Stimulated activated CD4-positive, alpha-beta T cell treated with anti-CD3 and anti-CD28 coated beads, TNF-alpha, amount 100 ng/mL, for 1 hour (primary cell): Measurements from ENCODE around the gene TH.
A peak's percentile ranks its signal among the peaks of the same experiment; 100 is the strongest.

Source experiments
- DNase-seq, 3 donors: peaks; one replicate each; pipeline ENCODE4 v3.0.0-alpha.2; 2020; ENCODE audit warnings: low read depth in 3 of 3, low spot score in 1 of 3

The TH gene

GRCh38 chr11:2163428-2163978 is 8.1 kb downstream of the TH start:
- DNase-seq = no peak

DNA sequence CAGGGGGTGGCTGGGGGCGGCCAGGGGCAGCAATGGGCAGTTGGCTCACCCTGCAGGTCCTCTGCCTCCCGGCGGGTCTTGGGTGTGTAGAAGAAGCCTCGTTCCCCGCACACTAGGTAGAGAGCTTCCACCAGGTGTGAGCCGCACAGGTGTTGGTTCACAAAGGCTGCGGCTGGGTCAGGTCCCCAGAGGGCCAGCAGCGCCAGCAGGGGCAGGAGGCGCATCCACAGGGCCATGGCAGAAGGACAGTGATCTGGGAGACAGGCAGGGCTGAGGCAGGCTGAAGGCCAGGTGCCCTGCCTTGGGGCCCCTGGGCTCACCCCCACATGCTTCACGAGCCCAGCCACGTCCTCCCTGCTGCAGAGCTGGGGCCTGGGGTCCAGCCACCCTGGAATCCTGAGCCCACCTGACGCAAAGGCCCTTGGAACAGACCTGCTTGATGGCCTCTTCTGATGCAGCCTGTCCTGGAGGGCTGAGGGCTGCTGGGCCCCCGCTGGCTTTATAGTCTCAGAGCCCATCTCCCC is 10.8 kb downstream of the TH start, which contains the start of gene INS:
INS (minus strand) TSS at position 474 of the 524 bp plus-strand sequence; CDS start at position 236, 238 bp downstream.
- DNase-seq = no peak

DNA sequence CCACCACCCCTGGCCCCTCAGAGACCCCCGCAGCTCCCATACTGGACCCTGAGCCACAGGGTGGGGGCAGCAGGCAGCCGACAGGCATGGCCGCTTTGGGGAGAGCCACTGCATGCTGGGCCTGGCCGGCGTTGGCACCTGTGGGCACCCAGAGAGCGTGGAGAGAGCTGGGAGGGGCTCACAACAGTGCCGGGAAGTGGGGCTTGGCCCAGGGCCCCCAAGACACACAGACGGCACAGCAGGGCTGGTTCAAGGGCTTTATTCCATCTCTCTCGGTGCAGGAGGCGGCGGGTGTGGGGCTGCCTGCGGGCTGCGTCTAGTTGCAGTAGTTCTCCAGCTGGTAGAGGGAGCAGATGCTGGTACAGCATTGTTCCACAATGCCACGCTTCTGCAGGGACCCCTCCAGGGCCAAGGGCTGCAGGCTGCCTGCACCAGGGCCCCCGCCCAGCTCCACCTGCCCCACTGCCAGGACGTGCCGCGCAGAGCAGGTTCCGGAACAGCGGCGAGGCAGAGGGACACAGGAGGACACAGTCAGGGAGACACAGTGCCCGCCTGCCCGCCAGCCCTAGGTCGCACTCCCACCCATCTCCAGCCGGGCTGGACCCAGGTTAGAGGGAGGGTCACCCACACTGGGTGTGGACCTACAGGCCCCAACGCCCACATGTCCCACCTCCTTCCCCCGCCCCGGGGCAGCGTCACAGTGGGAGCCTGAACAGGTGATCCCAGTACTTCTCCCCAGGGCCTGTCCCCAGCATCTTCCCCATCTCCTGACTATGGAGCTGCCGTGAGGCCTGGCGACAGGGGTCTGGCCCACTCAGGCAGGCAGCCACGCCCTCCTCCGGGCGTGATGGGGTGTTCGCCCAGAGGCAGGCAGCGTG is 11.8 kb downstream of the TH start:
- DNase-seq = no peak

DNA sequence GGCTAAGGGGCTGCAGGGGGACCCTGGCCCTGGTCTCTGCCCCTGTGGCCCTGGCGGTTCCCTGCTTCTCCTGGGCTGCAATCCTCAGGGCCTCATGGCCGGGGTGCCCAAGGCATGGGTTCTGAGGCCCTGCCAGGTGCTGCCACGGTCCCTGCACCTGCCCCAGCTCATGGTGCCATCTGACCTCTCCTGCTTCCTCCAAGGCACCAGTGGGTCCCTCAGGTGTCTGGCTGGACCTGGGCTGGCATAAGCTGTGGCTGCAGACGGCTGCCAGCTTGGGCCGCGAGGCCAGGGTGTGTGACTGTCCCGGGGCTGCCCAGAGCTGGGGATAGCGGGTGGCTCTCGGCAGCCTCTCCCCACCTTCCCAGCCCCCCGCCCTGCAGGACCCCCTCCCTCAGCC is 12.6 kb downstream of the TH start:
- no peak for DNase-seq

- no peak for DNase-seq
Measured at GRCh38 chr11:2158296-2158737, 13.3 kb downstream of the TH start.

- DNase-seq = no peak
Measured at GRCh38 chr11:2157294-2158040, 14.1 kb downstream of the TH start.

DNA sequence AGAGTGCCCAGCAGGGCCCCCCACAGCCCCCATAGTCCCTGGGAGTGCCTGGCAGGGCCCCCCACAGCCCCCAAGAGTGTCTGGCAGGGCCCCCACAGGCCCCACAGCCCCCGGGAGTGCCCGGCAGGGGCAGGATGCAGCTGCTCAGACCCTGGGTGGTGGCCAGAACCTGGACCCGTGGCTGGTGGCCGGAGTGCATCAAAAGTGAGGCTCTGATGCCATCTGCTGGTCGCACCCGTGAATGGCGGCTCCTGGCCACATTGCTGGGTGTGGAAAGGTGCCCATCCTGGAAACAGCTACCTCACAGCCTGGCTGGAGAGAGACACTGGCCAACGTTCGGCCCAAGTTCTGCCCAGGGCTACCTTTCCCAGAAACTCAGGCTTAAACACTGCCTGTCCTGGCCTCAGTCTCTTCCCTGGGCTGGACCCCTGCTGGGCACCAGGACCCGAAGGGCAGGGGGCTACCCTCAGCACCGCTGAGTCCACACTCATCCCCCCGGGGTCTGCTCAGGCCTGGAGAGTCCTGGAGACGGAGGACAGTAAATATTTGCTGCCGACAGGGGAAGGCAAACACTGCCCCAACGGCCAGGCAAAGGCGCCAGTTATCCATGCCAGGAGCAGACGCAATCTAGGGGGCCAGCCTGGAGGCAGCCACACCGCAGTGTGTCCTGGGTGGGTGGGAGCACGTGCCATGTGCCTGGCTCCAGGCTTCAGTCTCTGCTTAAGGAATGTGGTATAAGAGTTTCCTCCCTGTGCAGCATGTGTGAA is 15.0 kb downstream of the TH start:
- peak in 1 of 3 donors; percentile 45 for DNase-seq

DNA sequence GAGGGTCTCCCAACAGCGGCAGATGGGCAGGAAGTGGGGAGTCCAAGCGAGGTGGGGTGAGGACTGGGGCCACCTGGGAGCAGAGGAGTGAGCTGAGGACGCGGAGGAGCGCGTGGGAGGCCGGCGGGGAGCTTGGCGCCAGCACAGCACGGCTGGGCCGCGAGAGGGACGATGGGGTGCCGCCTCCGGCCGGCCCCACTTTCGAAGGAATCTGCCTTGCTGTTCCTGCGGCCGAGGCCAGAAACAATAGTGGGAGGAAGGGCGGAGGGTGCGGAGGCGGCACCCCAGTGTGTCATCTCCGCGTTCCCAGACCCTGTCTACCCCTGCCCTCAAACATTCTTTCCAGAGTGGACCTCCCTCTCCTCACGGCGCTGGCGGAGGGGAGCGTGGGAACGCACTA is 16.1 kb downstream of the TH start:
- DNase-seq = no peak

- no peak for DNase-seq
Measured at GRCh38 chr11:2154889-2155288, 16.7 kb downstream of the TH start.

DNA sequence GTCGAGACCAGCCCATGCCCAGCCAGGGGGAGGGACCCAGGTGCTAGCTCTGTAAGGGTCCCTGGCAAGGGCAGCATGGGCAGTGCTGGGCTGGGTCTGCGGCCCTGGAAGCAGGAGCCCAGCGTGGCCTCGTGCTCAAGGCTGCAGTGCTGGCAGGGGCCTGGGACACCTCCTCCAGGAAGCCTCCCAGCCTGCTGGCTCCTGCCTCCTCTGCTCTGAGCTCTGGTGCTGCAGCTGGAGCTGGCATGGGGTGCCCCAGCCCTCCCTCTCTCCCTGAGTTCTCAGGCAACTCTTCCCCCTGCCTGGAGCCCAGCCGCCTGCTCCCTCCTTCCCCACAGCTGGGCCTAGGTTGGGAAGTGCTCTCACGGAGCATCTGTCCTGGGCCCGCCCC is 17.4 kb downstream of the TH start:
- DNase-seq = no peak

- DNase-seq = no peak
Measured at GRCh38 chr11:2153581-2154194, 17.9 kb downstream of the TH start.

DNA sequence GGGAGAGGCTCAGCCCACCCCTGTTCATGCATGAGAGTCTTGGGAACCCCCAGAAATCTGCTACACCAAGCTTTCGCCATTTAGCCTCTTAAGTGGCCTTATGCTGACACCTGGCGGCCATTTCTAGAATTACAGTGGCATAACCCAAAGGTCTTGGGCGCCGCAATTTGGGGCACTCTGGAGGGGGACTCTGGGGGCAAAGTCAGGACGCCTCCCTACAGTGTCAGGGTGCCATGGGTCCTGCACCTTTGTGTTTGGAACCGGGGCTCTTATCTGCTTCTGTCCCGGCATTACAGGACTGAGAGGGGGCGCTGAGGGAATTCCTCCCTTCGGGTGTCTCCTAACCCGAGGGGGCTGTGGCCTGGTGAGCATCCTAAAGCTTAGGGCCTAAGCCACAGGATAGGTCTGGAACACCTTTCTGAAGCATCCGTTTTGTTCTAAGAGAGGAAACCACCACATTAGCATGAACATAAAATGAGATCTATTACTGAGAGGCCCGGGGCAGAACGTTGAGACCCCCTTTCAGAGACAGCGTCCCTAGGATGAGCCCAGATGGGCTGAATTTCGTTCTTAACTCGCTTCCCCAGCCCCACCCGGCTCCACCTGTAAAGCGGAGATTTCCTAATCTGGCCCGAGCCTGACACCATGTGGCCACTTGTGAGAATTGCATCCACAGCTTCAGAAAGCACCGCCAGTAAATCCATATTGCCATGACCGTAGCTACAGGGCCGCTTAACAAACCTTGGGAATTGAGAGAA is 19.9 kb downstream of the TH start:
- DNase-seq = peak; percentile 43 to 75 (median 61)

DNA sequence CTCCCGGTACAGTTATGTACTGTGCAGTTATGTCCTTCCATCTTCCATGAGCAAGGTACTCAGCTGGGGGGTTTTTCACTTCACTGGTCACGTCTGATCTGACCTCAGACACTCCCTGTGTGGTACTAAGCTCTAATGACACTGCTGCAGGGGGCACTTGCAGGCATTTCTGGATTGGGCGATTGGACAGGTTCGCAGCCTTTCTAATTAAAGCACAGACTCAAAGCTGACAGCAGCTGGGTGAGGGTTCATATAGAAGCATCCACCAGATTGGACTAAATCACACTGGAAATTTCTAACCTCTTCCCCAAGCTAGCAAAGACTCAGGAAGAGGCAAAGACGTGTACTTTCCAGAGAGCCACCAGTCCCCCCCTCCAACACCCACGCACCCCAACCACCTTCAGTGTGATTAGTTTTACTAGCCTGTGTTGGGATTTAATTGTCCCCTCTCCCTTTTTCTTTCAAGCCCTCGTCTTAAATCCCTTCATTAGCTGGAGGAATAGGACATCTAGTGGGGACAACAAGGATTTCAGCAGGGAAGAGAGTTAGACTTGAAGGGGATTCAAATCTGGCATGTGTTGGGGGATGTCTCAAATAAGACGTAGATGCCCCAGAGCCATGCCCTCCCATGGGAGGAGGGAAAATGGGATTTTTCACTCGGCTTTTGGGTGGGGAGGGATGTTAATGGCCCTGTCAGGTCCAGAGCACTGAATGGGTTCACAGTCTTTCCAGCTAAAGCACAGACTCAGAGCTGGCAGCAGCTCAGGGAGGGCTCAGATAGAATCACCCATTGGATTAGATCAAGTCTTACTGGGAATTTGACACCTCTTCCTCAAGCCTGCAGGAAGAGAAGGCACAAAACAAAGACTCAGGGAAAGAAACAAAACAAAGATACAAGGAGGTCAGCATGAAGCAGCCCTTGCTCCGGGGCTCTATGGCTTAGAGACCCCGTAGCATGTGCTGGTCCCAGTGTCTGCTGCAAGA is 21.5 kb downstream of the TH start:
- DNase-seq = no peak

DNA sequence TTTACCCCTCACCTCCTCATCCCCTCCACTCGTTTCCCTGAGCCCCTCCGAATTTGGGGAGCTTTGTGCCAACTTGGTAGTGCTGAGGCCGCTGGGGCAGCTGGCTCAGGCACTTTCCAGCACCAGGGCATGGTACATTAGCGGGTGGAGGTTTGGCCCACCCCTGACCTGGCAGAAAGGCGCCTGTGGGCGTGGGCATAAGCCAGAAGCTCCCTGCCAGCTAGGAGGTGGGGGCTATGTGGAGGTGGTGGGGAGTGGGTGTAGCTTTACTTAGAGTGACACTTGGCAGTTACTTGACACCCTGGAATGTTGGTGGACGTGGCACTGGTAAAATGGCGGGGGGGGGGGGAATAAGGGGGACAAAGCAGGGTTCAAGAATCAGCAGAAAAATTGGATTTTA is 22.2 kb downstream of the TH start:
- no peak for DNase-seq

DNA sequence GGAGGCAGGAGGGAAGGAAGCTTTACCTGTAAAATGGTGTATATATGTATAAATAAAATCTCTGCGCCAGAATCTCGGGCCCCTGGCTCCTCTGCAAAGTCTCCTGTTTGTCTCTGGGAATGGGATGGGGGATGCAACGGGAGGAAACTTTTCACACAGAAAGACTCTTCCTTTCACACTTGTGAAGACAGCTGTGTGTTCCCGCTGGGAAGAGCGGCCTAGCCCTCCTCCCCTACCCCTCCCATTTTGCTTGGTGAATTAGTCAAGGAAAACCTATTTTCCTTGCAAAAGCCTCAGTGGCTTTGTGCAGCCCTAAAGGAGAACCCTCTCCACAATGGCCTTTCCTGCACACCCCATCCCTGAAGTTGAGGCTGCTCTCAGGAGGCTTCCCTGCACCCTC is 23.0 kb downstream of the TH start:
- no peak for DNase-seq

GRCh38 chr11:2147391-2147790 is 24.2 kb downstream of the TH start:
- no peak for DNase-seq

DNA sequence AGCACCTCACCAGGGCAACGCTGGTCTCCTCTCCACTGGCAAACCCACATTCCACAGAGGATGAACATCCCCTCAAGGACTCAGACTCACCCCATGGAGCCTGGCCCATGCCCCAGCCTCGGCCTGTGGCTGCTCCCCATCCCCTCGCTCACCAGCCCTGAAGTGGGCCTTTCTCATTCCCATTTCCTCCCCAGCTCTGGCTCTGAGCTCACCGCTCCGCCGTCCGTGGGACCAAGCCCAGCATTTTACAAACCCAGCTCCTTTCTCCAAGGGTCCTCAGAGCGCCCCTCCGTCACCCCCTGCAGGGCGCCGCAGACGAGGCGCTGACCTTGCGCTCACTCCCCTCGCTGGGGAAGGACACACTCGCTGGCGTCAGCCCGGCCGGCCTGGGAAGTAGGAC is 25.6 kb downstream of the TH start:
- DNase-seq = no peak

GRCh38 chr11:2144544-2145248 is 26.9 kb downstream of the TH start:
- DNase-seq = no peak
